Left lung (tissue), 10 donors: ENCODE data around the gene CBX8. TPM values are rescaled to one million over a fixed set of nuclear protein-coding genes. Genes with fewer than 3 reads are reported as not detected.

Source experiments
- ATAC-seq: fragments of 200-7000 bp; cut with Tn5 transposase; one replicate; pipeline ENCODE4 v1.9.1; 2020; ENCODE audit warnings: moderate library complexity
- DNase-seq, 4 donors: peaks; one replicate each; pipeline ENCODE4 v3.0.0-alpha.2; 2013 to 2020
- H3K27ac ChIP-seq, 2 donors: fragments of 200-600 bp; sonication (generic) in 1 of 2; one replicate each; pipeline versions ENCODE4 v1.5.0 to v1.8.0; 2020 to 2021
- H3K27me3 ChIP-seq, 2 donors: fragments of 200-600 bp; sonication (generic) in 1 of 2; one replicate each; pipeline versions ENCODE4 v1.5.0 to v1.8.0; 2020 to 2021
- H3K36me3 ChIP-seq, 2 donors: fragments of 200-600 bp; sonication (generic) in 1 of 2; one replicate each; pipeline versions ENCODE4 v1.5.0 to v1.8.0; 2020 to 2021
- H3K4me1 ChIP-seq, 2 donors: fragments of 200-600 bp; one replicate each; pipeline ENCODE4 v1.8.0; 2021
- H3K4me3 ChIP-seq, 2 donors: fragments of 200-600 bp; sonication (generic) in 1 of 2; one replicate each; pipeline versions ENCODE4 v1.5.0 to v1.8.0; 2020 to 2021; ENCODE audit warnings: mild to moderate bottlenecking in 1 of 2
- H3K9me3 ChIP-seq, 2 donors: fragments of 200-600 bp; sonication (generic) in 1 of 2; one replicate each; pipeline versions ENCODE4 v1.5.0 to v1.8.0; 2020 to 2021
- CTCF ChIP-seq, 2 donors: fragments of 200-600 bp; sonication (generic) in 1 of 2; IDR thresholded peaks; one replicate each; pipeline versions ENCODE4 v1.5.0 to v1.8.0; 2021; ENCODE audit warnings: antibody characterized with exemption in 2 of 2
- intact Hi-C, 2 donors: fragments of 100-400 bp; cut with DNase I; formaldehyde crosslinking; loops; one replicate each; pipeline versions ENCODE4 v1.11.2 to v1.14.2; 2022
- polyA plus RNA-seq, 6 donors: library from polyadenylated mRNA; unstranded; fragments of 120-200 nt; gene quantifications; one replicate each; pipeline ENCODE4 v1.2.1, GENCODE V29; 2013; ENCODE audit not compliant: insufficient read length in 6 of 6
- total RNA-seq, 2 donors: library from RNA; stranded (reverse); fragmentation: NEBNext Ultra II Directional; extraction: Animal tissue kit (Norgen Biotek cat#: 25700); gene quantifications; one replicate each; pipeline ENCODE4 v1.2.1, GENCODE V29; 2021
- donor health status: DM: no; HTN: yes; CAD: no.
- donor health status: DM: no; HTN: no; CAD: no.

The CBX8 gene
- total and polyA plus RNA-seq, 8 donors = 7.3 to 11.4 (median 8.9) TPM

- peaks cover 36 to 71% of the 10 kb centered on the region in 2 donors for H3K27me3 ChIP-seq
- no peaks in the 10 kb centered on the region for H3K9me3 ChIP-seq
- intact Hi-C loops = loop anchor here in 1 of 2 donors (5.0 kb wide), 1 partner anchor 34 kb away; no protein-coding TSS in a partner anchor
- H3K4me1 ChIP-seq = peaks cover 45 to 74% of the 10 kb centered on the region in 2 donors
- no peak overlapping the region for H3K4me3 ChIP-seq
- no peak overlapping the region for H3K27ac ChIP-seq
- no peak for TF ChIP-seq CTCF (IDR thresholded peaks at IDR 0.05)
- ATAC-seq = no peak
- no peak for DNase-seq
- H3K36me3 ChIP-seq = no peaks in the 10 kb centered on the region
These were observed 44.7 kb upstream of the CBX8 start for GRCh38 chr17:79841369-79842135.

- Histone ChIP-seq H3K9me3 (no peaks in the 10 kb centered on the region), H3K4me1 (peaks cover 48 to 81% of the 10 kb centered on the region in 2 donors), H3K4me3 (peak overlapping the region in 1 of 2 donors; percentile 70), H3K27me3 (peaks cover 36 to 64% of the 10 kb centered on the region in 2 donors), H3K36me3 (no peaks in the 10 kb centered on the region), H3K27ac (no peak overlapping the region)
- TF ChIP-seq CTCF (IDR thresholded peaks at IDR 0.05) = no peak
- intact Hi-C loops = loop anchor here in 1 of 2 donors (5.0 kb wide), 1 partner anchor 34 kb away; no protein-coding TSS in a partner anchor
- no peak for DNase-seq
- ATAC-seq = no peak
These were observed 44.1 kb upstream of the CBX8 start for GRCh38 chr17:79840989-79841286.

DNA sequence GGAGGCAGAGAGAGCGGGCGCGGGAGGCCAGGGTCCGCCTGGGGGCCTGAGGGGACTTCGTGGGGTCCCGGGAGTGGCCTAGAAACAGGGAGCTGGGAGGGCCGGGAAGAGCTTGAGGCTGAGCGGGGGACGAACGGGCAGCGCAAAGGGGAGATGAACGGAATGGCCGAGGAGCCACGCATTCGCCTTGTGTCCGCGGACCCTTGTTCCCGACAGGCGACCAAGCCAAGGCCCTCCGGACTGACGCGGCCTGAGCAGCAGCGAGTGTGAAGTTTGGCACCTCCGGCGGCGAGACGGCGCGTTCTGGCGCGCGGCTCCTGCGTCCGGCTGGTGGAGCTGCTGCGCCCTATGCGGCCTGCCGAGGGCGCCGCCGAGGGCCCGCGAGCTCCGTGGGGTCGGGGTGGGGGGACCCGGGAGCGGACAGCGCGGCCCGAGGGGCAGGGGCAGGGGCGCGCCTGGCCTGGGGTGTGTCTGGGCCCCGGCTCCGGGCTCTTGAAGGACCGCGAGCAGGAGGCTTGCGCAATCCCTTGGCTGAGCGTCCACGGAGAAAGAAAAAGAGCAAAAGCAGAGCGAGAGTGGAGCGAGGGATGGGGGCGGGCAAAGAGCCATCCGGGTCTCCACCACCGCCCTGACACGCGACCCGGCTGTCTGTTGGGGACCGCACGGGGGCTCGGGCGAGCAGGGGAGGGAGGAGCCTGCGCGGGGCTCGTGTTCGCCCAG, 43.6 kb upstream of the CBX8 start:
- DNase-seq (peak; percentile 74 to 90 (median 79)), ATAC-seq (no peak)
- no peak for TF ChIP-seq CTCF (IDR thresholded peaks at IDR 0.05)
- H3K36me3 ChIP-seq = peaks cover 0 to under 1% of the 10 kb centered on the region in 2 donors
- H3K4me1 ChIP-seq = peaks cover 48 to 84% of the 10 kb centered on the region in 2 donors
- H3K27me3 ChIP-seq = peaks cover 36 to 59% of the 10 kb centered on the region in 2 donors
- H3K9me3 ChIP-seq = no peaks in the 10 kb centered on the region
- intact Hi-C loops = loop anchor here in 1 of 2 donors (5.0 kb wide), 1 partner anchor 33 kb away; no protein-coding TSS in a partner anchor
- peak overlapping the region in 1 of 2 donors; percentile 84 for H3K27ac ChIP-seq
- H3K4me3 ChIP-seq = peak overlapping the region; percentile 37 to 70

DNA sequence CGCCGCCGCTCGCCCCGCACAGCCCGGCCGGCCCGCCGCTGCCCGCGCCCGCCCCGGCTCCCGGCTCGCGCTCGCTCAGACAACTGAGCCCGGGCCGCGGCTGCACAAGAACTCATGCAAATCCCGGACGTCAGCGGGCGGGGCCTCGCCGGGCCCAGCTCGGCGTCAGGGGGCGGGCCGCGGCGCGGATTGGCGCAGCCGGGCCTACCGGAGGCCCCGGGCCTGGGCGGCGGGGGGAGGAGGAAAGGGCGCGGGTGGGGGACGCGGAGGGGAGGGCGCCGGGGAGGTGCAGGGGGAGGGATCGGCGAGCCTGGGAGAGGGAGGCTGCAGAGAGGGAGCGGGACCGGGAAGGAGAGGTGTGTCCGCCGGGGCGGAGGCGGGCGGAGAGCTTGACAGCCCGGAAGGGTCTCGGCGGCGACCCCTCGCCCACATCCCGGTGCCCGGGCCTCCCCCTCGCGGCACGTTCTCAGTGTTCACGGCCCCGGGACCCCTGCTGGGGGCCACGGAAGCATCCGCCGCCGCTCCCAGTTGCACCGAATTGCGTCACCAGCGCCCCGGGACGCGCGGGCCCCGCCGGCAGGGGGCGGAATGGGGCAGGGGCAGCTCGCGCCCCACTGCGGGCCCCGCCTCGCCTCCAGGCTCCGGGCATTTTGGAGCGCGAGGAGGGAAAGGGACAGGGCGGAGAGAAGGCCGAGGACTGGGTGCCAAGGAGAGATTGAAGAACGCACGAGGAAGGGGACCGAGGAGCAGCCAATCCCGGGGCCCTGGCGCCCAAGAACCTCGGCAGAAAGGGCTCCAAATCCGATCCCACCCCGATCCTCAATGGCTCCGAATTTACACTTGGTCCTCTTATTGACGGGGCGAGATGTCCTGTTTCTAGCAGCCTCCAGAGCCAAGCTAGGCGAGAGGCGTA, 42.7 kb upstream of the CBX8 start, which contains the start of gene CBX4:
TSS of gene CBX4 (minus strand) at position 85 of the 913 bp plus-strand sequence. CDS start 189 bp downstream, outside the sequence.
- TF ChIP-seq CTCF (IDR thresholded peaks at IDR 0.05) = peak; percentile 57 to 79
- H3K27me3 ChIP-seq = peaks cover 36 to 51% of the 10 kb centered on the region in 2 donors
- intact Hi-C loops = loop anchor here in 1 of 2 donors (5.0 kb wide), 1 partner anchor 32 kb away; no protein-coding TSS in a partner anchor
- peak within 1 kb of the TSS; percentile 70 to 74 for H3K4me3 ChIP-seq
- peak within 1 kb of the TSS; percentile 91 to 92 for H3K27ac ChIP-seq
- ATAC-seq (peak; percentile 70), DNase-seq (peak; percentile 87 to 99 (median 96))
- H3K4me1 ChIP-seq = peaks cover 47 to 84% of the 10 kb centered on the region in 2 donors
- H3K9me3 ChIP-seq = no peaks in the 10 kb centered on the region
- H3K36me3 ChIP-seq = peaks cover 0 to 9% of the 10 kb centered on the region in 2 donors
